ENCODE measurements around the gene CAPN10.
"Not testable (repeated sequence)": the region's sequence is repeated elsewhere in the genome, so short reads cannot be mapped to it uniquely, and the experiment has no call there.

The CAPN10 gene
- total RNA-seq: 54.5 to 104 (median 64.1) reads per million in 9 experiments

- Mint-ChIP-seq H3K27ac (peak within 1 kb of the TSS; percentile 83 to 93), H3K4me3 (peak within 1 kb of the TSS; percentile 80 to 91), H3K27me3 (no peaks in the 10 kb centered on the region), H3K36me3 (ENCODE audit: insufficient read depth) (peaks cover 24% of the 10 kb centered on the region), H3K9me3 (no peaks in the 10 kb centered on the region), H3K4me1 (ENCODE audit: low read depth in 2 of 2) (peaks cover 35 to 36% of the 10 kb centered on the region in 2 donors)
- DNase-seq: peak; percentile 93 to 96 (median 96)
- ATAC-seq (replicated peaks): peak; percentile 84
Measured at GRCh38 chr2:240586198-240586918, at the start of gene CAPN10. TSS of gene CAPN10 (plus strand) at chr2:240586734. CDS start at chr2:240586912, 178 bp downstream.

GRCh38 chr2:240538031-240538780 lies 48.3 kb upstream of the CAPN10 start:
- Mint-ChIP-seq H3K4me3 (no peak overlapping the region), H3K27ac (peak overlapping the region in 1 of 2 donors; percentile 25), H3K9me3 (no peaks in the 10 kb centered on the region), H3K27me3 (no peaks in the 10 kb centered on the region), H3K4me1 (ENCODE audit: low read depth in 2 of 2) (peaks cover 3 to 27% of the 10 kb centered on the region in 2 donors), H3K36me3 (ENCODE audit: insufficient read depth) (peaks cover 36% of the 10 kb centered on the region)
- ATAC-seq (replicated peaks): no peak
- no peak for DNase-seq

GRCh38 chr2:240539101-240539500 lies 47.4 kb upstream of the CAPN10 start:
- H3K36me3 Mint-ChIP-seq (ENCODE audit: insufficient read depth): peaks cover 31% of the 10 kb centered on the region
- H3K4me1 Mint-ChIP-seq (ENCODE audit: low read depth in 2 of 2): peaks cover 3 to 24% of the 10 kb centered on the region in 2 donors
- H3K27me3 Mint-ChIP-seq; DNase-seq; H3K9me3 Mint-ChIP-seq; H3K4me3 Mint-ChIP-seq; ATAC-seq (replicated peaks): not testable (repeated sequence)
- H3K27ac Mint-ChIP-seq: peak overlapping the region in 1 of 2 donors; percentile 65

- ATAC-seq (replicated peaks) (no peak), DNase-seq (no peak)
- peaks cover 3 to 23% of the 10 kb centered on the region in 2 donors for H3K4me1 Mint-ChIP-seq (ENCODE audit: low read depth in 2 of 2)
- H3K27ac Mint-ChIP-seq: peak overlapping the region in 1 of 2 donors; percentile 65
- no peaks in the 10 kb centered on the region for H3K9me3 Mint-ChIP-seq
- H3K27me3 Mint-ChIP-seq: no peaks in the 10 kb centered on the region
- no peak overlapping the region for H3K4me3 Mint-ChIP-seq
- peaks cover 34% of the 10 kb centered on the region for H3K36me3 Mint-ChIP-seq (ENCODE audit: insufficient read depth)
Measured at GRCh38 chr2:240539906-240540305, 46.6 kb upstream of the CAPN10 start.

- no peak for ATAC-seq (replicated peaks)
- peaks cover 4 to 12% of the 10 kb centered on the region in 2 donors for H3K4me1 Mint-ChIP-seq (ENCODE audit: low read depth in 2 of 2)
- no peaks in the 10 kb centered on the region for H3K9me3 Mint-ChIP-seq
- H3K4me3 Mint-ChIP-seq: no peak overlapping the region
- H3K27me3 Mint-ChIP-seq: no peaks in the 10 kb centered on the region
- H3K27ac Mint-ChIP-seq: peak overlapping the region in 1 of 2 donors; percentile 30
- H3K36me3 Mint-ChIP-seq (ENCODE audit: insufficient read depth): peaks cover 24% of the 10 kb centered on the region
- no peak for DNase-seq
Measured at GRCh38 chr2:240551288-240551687, 35.2 kb upstream of the CAPN10 start.

- Mint-ChIP-seq H3K36me3 (ENCODE audit: insufficient read depth) (peaks cover 24% of the 10 kb centered on the region), H3K9me3 (no peaks in the 10 kb centered on the region), H3K27ac (peak overlapping the region; percentile 30 to 59), H3K4me1 (ENCODE audit: low read depth in 2 of 2) (peaks cover 9 to 17% of the 10 kb centered on the region in 2 donors), H3K27me3 (no peaks in the 10 kb centered on the region), H3K4me3 (no peak overlapping the region)
- DNase-seq (no peak), ATAC-seq (replicated peaks) (no peak)
Measured at GRCh38 chr2:240551811-240552210, 34.7 kb upstream of the CAPN10 start.

- Mint-ChIP-seq H3K9me3 (no peaks in the 10 kb centered on the region), H3K27ac (no peak overlapping the region), H3K36me3 (ENCODE audit: insufficient read depth) (peaks cover 25% of the 10 kb centered on the region), H3K27me3 (no peaks in the 10 kb centered on the region), H3K4me1 (ENCODE audit: low read depth in 2 of 2) (peaks cover 22 to 27% of the 10 kb centered on the region in 2 donors), H3K4me3 (no peak overlapping the region)
- DNase-seq: no peak
- ATAC-seq (replicated peaks): no peak
Measured at GRCh38 chr2:240553956-240554480, 32.5 kb upstream of the CAPN10 start.

- Mint-ChIP-seq H3K4me3 (no peak overlapping the region), H3K36me3 (ENCODE audit: insufficient read depth) (peaks cover 32% of the 10 kb centered on the region), H3K4me1 (ENCODE audit: low read depth in 2 of 2) (peaks cover 28 to 35% of the 10 kb centered on the region in 2 donors), H3K27me3 (no peaks in the 10 kb centered on the region), H3K9me3 (no peaks in the 10 kb centered on the region), H3K27ac (peak overlapping the region in 1 of 2 donors; percentile 53)
- DNase-seq (no peak), ATAC-seq (replicated peaks) (no peak)
Measured at GRCh38 chr2:240554767-240555493, 31.6 kb upstream of the CAPN10 start.

- peaks cover 34% of the 10 kb centered on the region for H3K36me3 Mint-ChIP-seq (ENCODE audit: insufficient read depth)
- peaks cover 28 to 36% of the 10 kb centered on the region in 2 donors for H3K4me1 Mint-ChIP-seq (ENCODE audit: low read depth in 2 of 2)
- peak overlapping the region in 1 of 2 donors; percentile 53 for H3K27ac Mint-ChIP-seq
- no peaks in the 10 kb centered on the region for H3K9me3 Mint-ChIP-seq
- H3K27me3 Mint-ChIP-seq: no peaks in the 10 kb centered on the region
- no peak for ATAC-seq (replicated peaks)
- no peak overlapping the region for H3K4me3 Mint-ChIP-seq
- DNase-seq: no peak
Measured at GRCh38 chr2:240555541-240556250, 30.8 kb upstream of the CAPN10 start.

GRCh38 chr2:240556553-240557100 lies 29.9 kb upstream of the CAPN10 start:
- H3K27ac Mint-ChIP-seq: peak overlapping the region; percentile 69 to 78
- ATAC-seq (replicated peaks) (no peak), DNase-seq (peak; percentile 72 to 75 (median 72))
- peaks cover 34 to 40% of the 10 kb centered on the region in 2 donors for H3K4me1 Mint-ChIP-seq (ENCODE audit: low read depth in 2 of 2)
- peaks cover 42% of the 10 kb centered on the region for H3K36me3 Mint-ChIP-seq (ENCODE audit: insufficient read depth)
- no peaks in the 10 kb centered on the region for H3K9me3 Mint-ChIP-seq
- H3K4me3 Mint-ChIP-seq: peak overlapping the region; percentile 27 to 62
- H3K27me3 Mint-ChIP-seq: no peaks in the 10 kb centered on the region

- DNase-seq: no peak
- peaks cover 39 to 46% of the 10 kb centered on the region in 2 donors for H3K4me1 Mint-ChIP-seq (ENCODE audit: low read depth in 2 of 2)
- H3K9me3 Mint-ChIP-seq: no peaks in the 10 kb centered on the region
- H3K4me3 Mint-ChIP-seq: peak overlapping the region; percentile 27 to 93
- no peaks in the 10 kb centered on the region for H3K27me3 Mint-ChIP-seq
- no peak for ATAC-seq (replicated peaks)
- peaks cover 40% of the 10 kb centered on the region for H3K36me3 Mint-ChIP-seq (ENCODE audit: insufficient read depth)
- H3K27ac Mint-ChIP-seq: peak overlapping the region in 1 of 2 donors; percentile 78
Measured at GRCh38 chr2:240557101-240557751, 29.3 kb upstream of the CAPN10 start.

GRCh38 chr2:240557808-240558207 lies 28.7 kb upstream of the CAPN10 start, which contains the start of gene ANKMY1:
TSS of gene ANKMY1 (minus strand) at chr2:240557988. CDS start at chr2:240557335, 653 bp downstream.
- Mint-ChIP-seq H3K36me3 (ENCODE audit: insufficient read depth) (peaks cover 41% of the 10 kb centered on the region), H3K27me3 (no peaks in the 10 kb centered on the region), H3K4me3 (peak within 1 kb of the TSS; percentile 92 to 93), H3K4me1 (ENCODE audit: low read depth in 2 of 2) (peaks cover 39 to 49% of the 10 kb centered on the region in 2 donors), H3K27ac (peak within 1 kb of the TSS in 1 of 2 donors; percentile 78), H3K9me3 (no peaks in the 10 kb centered on the region)
- no peak for ATAC-seq (replicated peaks)
- peak in 2 of 3 experiments; percentile 46 to 50 for DNase-seq

Data from effector memory CD8-positive, alpha-beta T cell (primary cell).